Renal cortical epithelial cell (primary cell): Measurements from ENCODE around the gene HLA-DMA. TPM values are rescaled to one million over a fixed set of nuclear protein-coding genes. Genes with fewer than 3 reads are reported as not detected.
"Not testable (repeated sequence)": the region's sequence is repeated elsewhere in the genome, so short reads cannot be mapped to it uniquely, and the experiment has no call there.

Experiments
- DNase-seq: peaks from one replicate; pipeline ENCODE4 v3.0.0-alpha.2; 2011; ENCODE audit warnings: low read depth
- total RNA-seq: library from RNA; depleted of rRNA; stranded (reverse); fragments of >200 nt; gene quantifications from 2 replicates; pipeline ENCODE4 v1.2.3, GENCODE V29; 2014

Gene HLA-DMA
- total RNA-seq, 1 donor from 2014 or later: 6.1 TPM

GRCh38 chr6:32954986-32955802, 2.3 kb upstream of the HLA-DMA start:
- DNase-seq: peak; percentile 52

DNA sequence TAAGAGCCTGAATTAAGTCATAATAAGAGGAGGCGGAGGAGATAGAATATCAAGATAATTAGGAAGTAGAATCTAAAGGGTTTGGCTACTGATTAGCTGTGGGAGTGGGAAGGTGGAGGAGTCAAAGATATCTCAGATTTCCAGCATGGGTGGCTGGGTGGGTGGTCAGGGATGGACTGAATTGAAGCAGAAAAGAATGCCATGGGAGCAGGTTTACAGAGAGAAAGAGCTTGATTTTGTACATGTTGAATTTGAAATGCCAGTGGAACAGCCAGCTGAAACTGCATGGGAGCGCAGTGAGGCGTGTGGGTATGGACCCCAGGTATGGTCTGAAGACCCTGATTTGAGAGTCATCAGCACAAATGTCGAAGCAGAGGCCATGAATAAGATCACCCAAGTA, 1.4 kb upstream of the HLA-DMA start:
- no peak for DNase-seq

- DNase-seq: no peak
Observed at GRCh38 chr6:32953775-32954174, 878 bp upstream of the HLA-DMA start.

GRCh38 chr6:32950449-32950848, 2.4 kb downstream of the HLA-DMA start:
- DNase-seq: no peak

GRCh38 chr6:32950010-32950409, 2.9 kb downstream of the HLA-DMA start:
- no peak for DNase-seq

DNA sequence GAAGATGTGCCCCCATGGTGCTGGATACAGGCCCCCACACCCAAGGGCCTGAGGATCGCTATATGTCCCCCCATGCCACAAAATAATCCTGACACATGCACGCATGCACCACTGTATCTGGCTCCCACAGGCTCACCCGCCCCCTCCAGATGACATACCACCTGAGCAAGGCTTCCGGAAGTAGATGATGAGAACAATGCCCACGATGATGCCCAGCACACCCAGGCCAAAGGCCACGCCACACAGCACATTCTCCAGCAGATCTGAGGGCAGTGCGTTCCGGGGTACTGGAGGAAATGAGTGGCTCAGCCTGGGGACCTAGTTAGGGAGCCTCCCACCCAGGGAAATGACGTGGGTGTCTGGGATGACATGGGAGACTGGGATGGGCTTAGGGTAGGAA, 3.8 kb downstream of the HLA-DMA start:
- no peak for DNase-seq

DNA sequence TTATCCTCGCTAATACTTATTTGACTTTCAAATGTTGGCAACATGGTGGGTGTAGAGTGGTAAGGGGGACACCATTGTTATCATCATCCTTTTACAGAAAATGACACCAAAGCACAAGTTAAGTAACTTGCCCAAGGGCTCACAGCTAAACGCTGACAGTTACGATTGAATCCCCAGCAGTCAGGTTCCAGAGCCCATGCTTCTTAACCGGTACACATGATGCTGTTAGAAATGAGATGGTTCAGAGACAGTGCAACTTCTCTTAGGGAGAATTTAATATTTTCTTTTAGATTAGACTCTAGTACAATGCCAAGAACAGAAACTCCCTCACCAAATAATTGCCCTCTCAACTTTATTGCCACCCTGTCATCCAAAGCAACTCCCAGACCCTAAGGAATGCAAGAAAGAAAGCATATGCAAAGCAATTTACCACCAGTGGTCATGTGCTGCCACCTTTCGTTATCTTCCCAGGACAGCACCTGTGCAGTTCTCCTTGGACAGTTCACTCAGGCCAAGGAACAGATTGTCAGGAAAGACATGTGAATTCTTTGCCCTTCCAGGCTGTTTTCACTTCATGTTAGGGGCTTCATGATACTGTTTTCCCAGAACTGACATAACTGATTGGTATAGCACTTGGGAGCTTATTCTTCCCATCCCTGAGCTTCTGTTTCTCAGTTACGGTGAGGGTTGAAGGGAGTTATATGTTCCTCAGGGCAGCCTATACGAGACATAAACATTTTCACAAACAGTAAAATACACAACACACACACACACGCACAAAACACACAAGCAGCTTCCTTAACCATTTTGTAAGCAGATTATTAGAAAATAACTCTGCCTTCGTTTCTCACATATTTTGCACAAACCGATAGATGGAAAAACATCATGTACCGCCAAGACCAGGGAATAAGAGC, 5.1 kb downstream of the HLA-DMA start:
- DNase-seq: peak; percentile 81

DNA sequence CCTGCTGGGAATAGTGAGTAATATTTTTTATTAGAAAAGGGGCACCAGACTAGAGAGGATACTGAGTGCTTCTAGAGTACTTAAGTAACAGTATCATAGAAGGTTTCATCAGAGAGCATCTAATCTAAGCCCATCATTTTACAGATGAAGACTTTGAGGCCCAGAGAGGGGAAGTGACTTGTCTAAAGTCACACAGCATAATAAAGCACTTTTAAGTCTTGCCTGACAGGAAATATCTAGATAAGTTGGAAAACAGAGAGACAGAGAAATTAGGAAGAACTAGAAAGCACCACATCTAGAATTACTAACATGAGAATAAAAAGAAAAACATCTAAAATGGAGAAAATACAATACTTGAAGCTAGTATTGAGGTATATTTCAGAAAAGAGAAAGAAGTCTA, 6.0 kb downstream of the HLA-DMA start:
- DNase-seq: no peak

GRCh38 chr6:32945953-32946352, 6.9 kb downstream of the HLA-DMA start:
- DNase-seq: no peak

- peak; percentile 65 for DNase-seq
Observed at GRCh38 chr6:32945108-32945760, 7.7 kb downstream of the HLA-DMA start.

DNA sequence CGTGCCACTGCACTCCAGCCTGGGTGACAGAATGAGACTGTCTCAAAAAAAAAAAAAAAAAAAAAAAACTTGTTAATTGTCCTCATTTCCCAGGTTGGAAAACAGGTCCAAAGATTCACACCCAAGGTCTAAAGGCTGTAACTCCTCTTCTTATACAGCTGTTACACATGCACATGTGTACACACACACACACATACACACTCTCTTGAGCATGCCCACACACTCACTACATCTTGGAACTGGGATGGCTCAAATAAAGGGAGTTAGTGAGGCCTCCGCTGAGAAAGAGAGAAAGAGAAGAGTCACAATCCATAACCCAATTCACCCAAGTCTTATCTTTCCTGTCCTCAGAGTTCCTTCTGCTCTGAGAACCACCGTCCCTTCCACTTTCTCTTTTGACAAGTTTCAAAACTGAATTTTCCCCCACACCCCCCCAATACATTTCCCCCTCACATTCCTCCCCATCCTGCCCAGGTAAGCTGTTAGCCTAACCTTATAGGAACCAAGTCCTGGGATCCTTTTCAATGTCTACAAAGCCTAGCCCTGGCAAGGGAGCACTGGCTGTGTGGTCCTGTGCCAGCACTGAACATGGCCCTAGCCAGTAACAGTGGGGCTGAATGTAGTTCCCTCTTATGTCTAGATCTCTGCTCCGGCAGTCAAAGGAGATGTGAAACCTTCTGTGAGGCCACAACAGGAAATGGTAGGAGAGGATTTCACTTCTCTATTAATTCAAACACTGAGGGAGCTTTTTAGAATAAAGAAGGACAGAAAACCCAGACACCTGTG, 8.8 kb downstream of the HLA-DMA start:
- no peak for DNase-seq

- DNase-seq: not testable (repeated sequence)
Observed at GRCh38 chr6:32942555-32943123, 10.3 kb downstream of the HLA-DMA start.

GRCh38 chr6:32941214-32941768, 11.6 kb downstream of the HLA-DMA start:
- peak; percentile 96 for DNase-seq

DNA sequence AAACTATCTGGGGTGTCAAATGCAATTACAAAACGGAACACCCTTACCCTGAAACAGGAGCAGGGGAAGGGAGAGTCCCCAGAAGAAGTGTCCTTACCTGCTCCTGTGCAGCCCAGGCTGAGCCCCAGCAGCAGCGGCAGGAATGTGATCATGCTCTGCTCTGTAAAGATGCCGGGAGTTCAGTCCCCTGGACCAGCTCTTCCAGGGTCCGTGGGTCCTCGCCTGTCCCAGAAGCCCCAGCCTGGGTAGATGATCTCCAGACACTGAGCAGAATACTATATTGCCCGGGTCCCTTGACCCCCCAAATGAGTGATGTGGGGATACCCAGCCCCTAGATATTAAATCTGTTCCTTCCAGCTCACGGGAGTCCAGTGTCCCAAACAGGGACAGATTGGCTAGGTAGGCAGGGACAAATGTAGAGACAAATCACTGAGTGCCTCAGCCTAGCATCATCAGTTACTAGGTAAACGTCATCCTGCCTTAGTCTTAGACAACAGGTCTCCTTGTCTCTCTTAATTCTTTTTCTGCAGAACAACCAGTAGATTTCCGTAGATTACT, 12.2 kb downstream of the HLA-DMA start, which contains the start of gene HLA-DMB:
HLA-DMB (minus strand) TSS at position 373 of the 558 bp plus-strand sequence; CDS start at position 152, 221 bp downstream.
- DNase-seq: peak; percentile 93

- DNase-seq: no peak
Observed at GRCh38 chr6:32938494-32938893, 14.4 kb downstream of the HLA-DMA start.

GRCh38 chr6:32937230-32937633, 15.7 kb downstream of the HLA-DMA start:
- no peak for DNase-seq

- DNase-seq: peak; percentile 40
Observed at GRCh38 chr6:32936239-32937152, 16.4 kb downstream of the HLA-DMA start.

DNA sequence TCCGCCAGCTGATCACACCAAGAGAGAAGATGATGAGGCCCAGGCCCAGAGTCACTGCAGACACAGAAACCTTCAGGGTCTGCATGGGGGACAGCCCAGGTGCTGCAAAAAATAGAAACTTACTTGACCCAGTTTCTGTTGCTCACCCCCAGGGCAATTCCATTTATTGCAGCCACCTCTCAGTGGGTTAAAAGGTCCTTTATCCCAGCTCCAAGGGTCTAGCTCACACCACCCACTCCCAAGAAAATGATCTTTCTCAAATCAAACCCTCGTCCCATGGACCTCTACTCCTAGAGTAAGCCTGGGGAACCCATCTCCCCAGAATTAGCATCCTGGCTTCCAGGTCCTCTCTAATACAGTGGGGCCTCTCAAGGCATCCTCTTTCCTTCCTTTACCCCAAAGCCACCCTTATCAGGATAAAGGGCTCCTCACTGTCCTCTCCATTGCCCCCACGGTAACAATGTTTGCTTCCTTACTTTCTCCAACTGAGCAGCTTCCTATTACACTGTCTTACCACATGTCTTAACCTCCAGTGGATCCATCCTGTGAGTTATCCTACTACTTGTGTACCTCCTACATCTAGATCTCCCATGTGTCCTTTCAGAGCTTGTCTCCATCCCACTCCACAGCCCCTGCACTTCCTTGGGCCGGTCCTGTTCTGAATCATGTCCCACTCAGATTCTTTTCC, 17.2 kb downstream of the HLA-DMA start:
- DNase-seq: no peak
